ENCODE results near the gene STXBP5.
"Not testable (repeated sequence)": the region's sequence is repeated elsewhere in the genome, so short reads cannot be mapped to it uniquely, and the experiment has no call there.

The STXBP5 gene

GRCh38 chr6:147246853-147247635 is 42.8 kb downstream of the STXBP5 start:
- no peak for DNase-seq (ENCODE audit: low spot score)

DNA sequence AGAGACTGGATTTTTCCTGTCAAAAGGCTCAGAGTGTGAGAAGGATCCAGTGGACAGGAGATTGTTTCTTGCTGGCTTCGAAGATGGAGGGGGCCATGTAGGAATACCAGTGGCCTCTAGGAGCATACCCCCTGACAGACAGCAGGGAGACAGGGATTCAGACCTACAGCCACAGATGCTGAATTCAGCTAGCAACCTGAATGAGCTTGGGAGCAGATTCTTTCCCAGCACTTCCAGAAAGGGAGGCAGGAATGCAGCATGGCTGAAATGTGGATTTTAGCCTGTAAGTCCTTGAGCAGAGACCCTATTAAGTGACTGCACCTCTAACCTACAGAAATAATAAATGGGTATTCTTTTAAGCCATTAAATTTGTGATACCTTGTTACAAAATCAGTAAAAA is 44.6 kb downstream of the STXBP5 start:
- DNase-seq (ENCODE audit: low spot score), result no peak

DNA sequence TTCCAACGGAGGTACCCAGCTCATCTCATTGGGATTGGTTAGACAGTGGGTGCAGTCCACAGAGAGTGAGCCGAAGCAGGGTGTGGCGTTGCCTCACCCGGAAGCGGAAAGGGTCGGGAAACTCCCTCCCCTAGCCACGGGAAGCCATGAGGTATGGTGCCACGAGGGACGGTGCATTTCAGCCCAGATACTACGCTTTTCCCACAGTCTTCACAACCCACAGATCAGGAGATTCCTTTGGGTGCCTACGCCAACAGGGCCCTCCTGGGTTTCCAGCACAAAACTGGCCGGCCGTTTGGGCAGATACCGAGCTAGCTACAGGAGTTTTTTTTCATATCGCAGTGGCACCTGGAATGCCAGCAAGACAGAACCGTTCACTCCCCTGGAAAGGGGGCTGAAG is 46.9 kb downstream of the STXBP5 start:
- no peak for DNase-seq (ENCODE audit: low spot score)

DNA sequence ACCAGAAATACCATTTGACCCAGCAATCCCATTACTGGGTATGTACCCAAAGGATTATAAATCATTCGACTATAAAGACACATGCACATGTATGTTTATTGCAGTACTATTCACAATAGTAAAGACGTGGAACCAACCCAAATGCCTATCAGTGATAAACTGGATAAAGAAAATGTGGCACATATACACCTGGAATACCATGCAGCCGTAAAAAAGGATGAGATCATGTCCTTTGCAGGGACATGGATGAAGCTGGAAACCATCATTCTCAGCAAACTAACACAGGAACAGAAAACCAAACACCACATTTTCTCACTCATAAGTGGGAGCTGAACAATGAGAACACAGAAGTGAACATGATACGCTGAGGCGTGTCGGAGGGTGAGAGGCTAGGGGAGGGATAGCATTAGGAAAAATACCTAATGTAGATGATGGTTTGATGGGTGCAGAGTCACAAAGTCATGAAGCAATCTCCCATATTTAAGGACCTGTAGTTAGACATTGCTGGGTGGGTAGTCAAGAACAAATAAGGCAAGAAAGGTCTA is 50.8 kb downstream of the STXBP5 start:
- DNase-seq (ENCODE audit: low spot score), result not testable (repeated sequence)

- DNase-seq (ENCODE audit: low spot score), result no peak
Observed at GRCh38 chr6:147255948-147256674, 51.9 kb downstream of the STXBP5 start.

GRCh38 chr6:147257760-147258159 is 53.5 kb downstream of the STXBP5 start:
- DNase-seq (ENCODE audit: low spot score), result no peak

DNA sequence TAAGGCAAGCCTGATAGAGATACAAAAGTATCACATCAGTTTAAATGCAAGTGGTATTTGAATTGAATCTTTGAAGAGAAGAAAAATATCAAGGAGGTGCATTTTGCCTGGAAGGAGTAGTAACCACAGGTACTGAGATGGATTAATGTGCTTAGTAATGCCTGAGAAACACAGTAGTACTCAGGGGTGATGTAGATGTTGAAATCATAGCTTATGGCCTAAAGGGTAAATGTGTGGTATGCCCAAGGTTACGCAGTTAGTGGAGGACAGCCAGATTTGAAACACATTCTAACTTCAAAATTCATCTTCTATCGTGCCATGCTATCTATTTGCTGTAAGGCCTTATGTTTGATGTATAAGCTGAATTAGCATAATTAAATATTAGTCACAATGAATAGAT is 55.9 kb downstream of the STXBP5 start:
- DNase-seq (ENCODE audit: low spot score), result no peak

GRCh38 chr6:147262946-147263345 is 58.7 kb downstream of the STXBP5 start:
- no peak for DNase-seq (ENCODE audit: low spot score)

DNA sequence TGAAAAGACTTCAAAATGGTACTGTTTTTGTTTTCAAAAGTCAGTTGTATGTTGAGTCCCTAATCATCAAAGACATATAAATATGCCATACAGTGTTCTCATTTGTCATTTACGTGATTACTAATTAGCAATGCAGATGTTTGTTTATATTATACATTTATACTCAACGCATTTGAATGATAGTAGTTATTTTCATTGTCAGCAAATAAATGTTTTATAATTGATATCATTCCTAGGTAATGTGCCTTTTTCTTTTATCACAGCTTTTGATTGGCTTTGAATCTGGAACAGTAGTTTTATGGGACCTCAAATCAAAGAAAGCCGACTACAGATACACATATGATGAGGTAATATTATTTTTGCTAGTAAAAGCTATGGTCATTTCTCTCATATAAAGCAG is 62.6 kb downstream of the STXBP5 start:
- no peak for DNase-seq (ENCODE audit: low spot score)

DNA sequence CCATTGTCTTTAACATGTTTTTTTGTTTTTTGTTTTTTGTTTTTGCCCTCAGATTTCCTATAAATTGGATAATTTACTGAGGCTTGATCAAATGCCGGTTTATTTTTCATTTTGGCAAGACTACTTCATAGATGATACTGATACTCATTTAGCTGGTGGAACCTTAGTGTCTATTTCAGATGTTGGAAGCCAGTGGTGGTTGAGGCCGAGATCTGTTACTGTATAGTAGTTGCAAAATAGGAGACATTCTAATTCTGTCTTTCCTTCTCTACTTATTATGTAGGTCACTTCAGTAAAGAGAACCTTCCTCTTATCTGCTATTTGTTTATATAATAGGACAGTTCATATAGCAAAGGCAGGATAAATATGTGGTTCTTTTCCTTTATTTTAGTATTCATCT is 63.4 kb downstream of the STXBP5 start:
- no peak for DNase-seq (ENCODE audit: low spot score)

DNA sequence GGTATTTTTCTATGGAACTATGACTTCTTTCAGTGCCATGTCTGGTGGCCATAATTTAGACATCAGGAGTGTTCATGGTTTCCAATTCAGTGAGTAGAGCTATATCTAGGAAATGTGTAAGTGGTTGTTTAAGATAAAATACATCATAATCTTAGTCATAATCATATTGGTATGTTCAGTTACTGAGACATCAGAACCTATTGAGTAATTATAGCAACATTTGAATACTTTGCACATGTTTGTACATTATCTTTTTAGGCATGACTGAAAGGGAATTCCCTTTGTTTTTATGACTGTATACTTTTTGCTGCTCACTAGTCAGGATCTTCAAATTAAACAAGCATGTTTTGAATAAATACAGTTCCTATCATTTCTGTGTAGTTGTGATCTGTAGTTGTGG is 64.0 kb downstream of the STXBP5 start:
- no peak for DNase-seq (ENCODE audit: low spot score)

- DNase-seq (ENCODE audit: low spot score), result no peak
Observed at GRCh38 chr6:147274012-147274411, 69.8 kb downstream of the STXBP5 start.

- no peak for DNase-seq (ENCODE audit: low spot score)
Observed at GRCh38 chr6:147274776-147275175, 70.6 kb downstream of the STXBP5 start.

DNA sequence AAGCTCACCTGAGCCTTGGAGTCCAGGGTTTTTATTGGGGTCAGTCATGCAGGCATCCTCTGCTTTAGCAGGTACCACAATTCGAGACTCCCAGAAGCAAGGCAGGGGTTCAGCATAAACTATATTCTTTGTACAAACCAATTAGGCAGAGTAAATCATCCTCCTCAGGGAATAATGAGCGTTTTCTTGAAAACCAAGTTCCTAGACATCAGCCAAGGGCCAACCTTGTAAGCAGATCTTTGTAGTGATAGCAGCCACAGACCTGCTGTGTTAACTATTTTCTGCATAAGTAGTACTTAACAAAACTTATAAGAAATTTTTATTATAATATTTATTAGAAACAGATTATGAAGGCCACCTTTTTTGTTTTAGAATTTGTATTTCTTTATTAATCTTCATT is 74.7 kb downstream of the STXBP5 start:
- DNase-seq (ENCODE audit: low spot score), result no peak

GRCh38 chr6:147279427-147279826 is 75.2 kb downstream of the STXBP5 start:
- no peak for DNase-seq (ENCODE audit: low spot score)

GRCh38 chr6:147281895-147282565 is 77.8 kb downstream of the STXBP5 start:
- no peak for DNase-seq (ENCODE audit: low spot score)

DNA sequence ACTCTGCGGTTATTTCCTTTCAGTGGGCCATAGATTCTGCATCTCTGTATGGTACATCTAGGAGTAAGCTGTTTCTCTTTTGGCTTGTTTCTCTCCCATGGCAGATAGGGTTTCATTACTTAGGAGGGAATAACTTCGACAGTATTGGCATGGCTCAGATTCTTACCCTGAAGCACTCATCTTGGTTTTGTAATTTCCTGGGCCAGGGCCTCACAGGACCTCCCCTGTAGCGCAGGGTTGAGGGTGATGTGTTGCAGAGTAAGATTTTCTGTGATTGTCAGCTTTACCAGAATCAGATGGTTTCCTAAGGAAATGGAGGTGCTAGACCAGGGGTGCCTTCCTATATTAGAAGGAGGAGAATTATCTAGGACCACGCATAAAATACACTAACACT is 78.3 kb downstream of the STXBP5 start:
- no peak for DNase-seq (ENCODE audit: low spot score)

- no peak for DNase-seq (ENCODE audit: low spot score)
Observed at GRCh38 chr6:147283460-147283859, 79.2 kb downstream of the STXBP5 start.

- DNase-seq (ENCODE audit: low spot score), result peak; percentile 47
Observed at GRCh38 chr6:147285087-147285855, 81.1 kb downstream of the STXBP5 start.

DNA sequence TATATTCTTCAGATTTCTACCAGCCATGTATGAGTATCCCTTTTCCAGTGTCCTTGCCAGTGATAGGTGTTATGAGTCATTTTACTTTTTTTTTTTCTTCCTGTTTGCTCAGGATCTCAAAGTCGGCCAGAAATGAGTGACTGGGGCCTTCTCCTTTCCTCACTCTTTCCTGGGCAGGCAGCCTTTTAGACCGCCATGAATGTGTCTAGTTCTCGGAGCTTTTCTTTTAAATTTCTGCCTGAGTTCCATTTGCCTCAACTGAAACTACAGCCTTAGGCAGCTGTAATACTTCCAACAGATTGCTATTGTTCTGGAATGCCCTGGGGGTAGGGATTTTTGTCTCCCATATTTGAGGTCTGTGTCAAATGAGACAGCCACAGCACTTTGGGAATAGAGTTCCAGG is 83.7 kb downstream of the STXBP5 start:
- DNase-seq (ENCODE audit: low spot score), result no peak

- no peak for DNase-seq (ENCODE audit: low spot score)
Observed at GRCh38 chr6:147297124-147297523, 92.9 kb downstream of the STXBP5 start.
